Sigmoid colon (tissue), 7 donors: Measurements from ENCODE around the gene HPF1. TPM values are rescaled to one million over a fixed set of nuclear protein-coding genes. Genes with fewer than 3 reads are reported as not detected.
"Not testable (repeated sequence)": the region's sequence is repeated elsewhere in the genome, so short reads cannot be mapped to it uniquely, and the experiment has no call there.

Experiments
- DNase-seq: peaks from one replicate; pipeline ENCODE4 v3.0.0-alpha.2; 2019
- H3K27ac ChIP-seq, 4 donors: fragments of 200-600 bp; sonication (generic); one replicate each; pipeline ENCODE4 v1.5.1; 2016 to 2019; ENCODE audit warnings: mild to moderate bottlenecking in 1 of 4
- H3K27me3 ChIP-seq, 3 donors: fragments of 200-600 bp; sonication (generic); one replicate each; pipeline ENCODE4 v1.5.1; 2019; ENCODE audit warnings: mild to moderate bottlenecking in 1 of 3
- H3K36me3 ChIP-seq, 4 donors: fragments of 200-600 bp; sonication (generic); one replicate each; pipeline ENCODE4 v1.5.1; 2016 to 2019
- H3K4me1 ChIP-seq, 4 donors: fragments of 200-600 bp; sonication (generic); one replicate each; pipeline ENCODE4 v1.5.1; 2017 to 2019
- H3K4me3 ChIP-seq, 4 donors: fragments of 200-600 bp; sonication (generic); one replicate each; pipeline ENCODE4 v1.5.1; 2017 to 2019; ENCODE audit warnings: mild to moderate bottlenecking in 2 of 4, moderate library complexity in 1 of 4
- H3K9me3 ChIP-seq, 4 donors: fragments of 200-600 bp in 3 of 4; sonication (generic) in 3 of 4; one replicate each; pipeline versions ENCODE4 v1.5.1 to v1.6.1; 2013 to 2019
- EP300 ChIP-seq, 4 donors: sonication (generic); formaldehyde crosslinking; IDR thresholded peaks; one replicate each; pipeline ENCODE4 v1.6.1; 2017; ENCODE audit warnings: antibody characterized with exemption in 4 of 4
- POLR2A ChIP-seq, 2 donors: fragments of 450-650 bp; IDR thresholded peaks; one replicate each; pipeline ENCODE4 v1.6.1; 2016; ENCODE audit warnings: antibody characterized with exemption in 2 of 2, mild to moderate bottlenecking in 2 of 2, moderate library complexity in 2 of 2
- POLR2AphosphoS5 ChIP-seq, 4 donors: sonication (generic); formaldehyde crosslinking; IDR thresholded peaks; one replicate each; pipeline ENCODE4 v1.6.1; 2017; ENCODE audit warnings: antibody characterized with exemption in 4 of 4
- WGBS, 2 donors: extraction: QIAGEN DNeasy Blood & Tissue Kit; methylation state at CpG; one replicate each; pipeline ENCODE4 v1.1.7; 2013; 5-methylcytosine and 5-hydroxymethylcytosine counted together
- intact Hi-C: fragments of 100-400 bp; cut with DNase I; formaldehyde crosslinking; loops from one replicate; pipeline ENCODE4 v1.15.1; 2023
- polyA plus RNA-seq, 3 donors: library from polyadenylated mRNA; stranded (reverse); fragments of 200-250 nt; gene quantifications; one replicate each; pipeline ENCODE4 v1.2.3, GENCODE V29; 2013
- total RNA-seq, 4 donors: library from RNA; depleted of rRNA; stranded (reverse); fragments of >200 nt; gene quantifications; one replicate each; pipeline ENCODE4 v1.1.0, GENCODE V29; 2016
- TF ChIP-seq, protein P1 (sequence below), 4 experiments: fragments of 450-650 bp in 3 of 4; fragments of 200-600 bp in 1 of 4; IDR thresholded peaks; one replicate each; pipeline ENCODE4 v1.5.1; 2016 to 2019; ENCODE audit warnings: antibody characterized with exemption in 4 of 4, mild to moderate bottlenecking in 3 of 4, moderate library complexity in 2 of 4
- donor health status: healthy with polysubstance abuse.
- donor health status: Bipolar disorder and iron deficiency.
- donor health status: healthy.

HPF1 gene
- total and polyA plus RNA-seq, 7 donors = 15.7 to 70.3 (median 25.8) TPM

DNA sequence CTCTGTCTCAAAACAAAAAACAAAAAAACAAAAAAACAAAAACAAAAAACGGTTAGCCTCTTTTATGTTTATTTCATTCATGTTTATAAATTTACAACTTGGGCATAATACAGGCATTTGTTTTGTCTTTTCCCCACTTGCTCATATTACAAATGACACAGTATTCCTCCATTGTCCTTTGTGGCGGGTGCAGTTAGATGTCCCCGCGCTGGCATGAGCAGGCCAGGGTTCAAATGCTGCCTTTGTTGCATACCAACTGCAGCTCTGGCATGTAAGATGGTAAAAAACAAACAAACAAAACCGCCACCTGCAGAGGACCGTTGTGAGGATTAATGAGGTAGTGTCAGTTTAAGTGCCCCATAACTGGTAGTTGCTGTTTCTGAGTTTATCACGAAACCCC, 16.1 kb upstream of the HPF1 start:
- Histone ChIP-seq H3K9me3 (no peaks in the 10 kb centered on the region), H3K4me1 (peaks cover 0 to 6% (median 5%) of the 10 kb centered on the region in 4 donors), H3K36me3 (no peaks in the 10 kb centered on the region), H3K27ac (no peak overlapping the region), H3K27me3 (peaks cover 7 to 23% (median 17%) of the 10 kb centered on the region in 3 donors), H3K4me3 (no peak overlapping the region)
- intact Hi-C loops = no loop called here
- WGBS, 2 donors = 67 to 85% methylated on average over 7 of the region's 7 CpGs
- no peak for DNase-seq
- TF ChIP-seq EP300 (IDR thresholded peaks at IDR 0.05) (no peak), POLR2AphosphoS5 (IDR thresholded peaks at IDR 0.05) (no peak), POLR2A (IDR thresholded peaks at IDR 0.05) (no peak)
- TF ChIP-seq, protein P1, sequence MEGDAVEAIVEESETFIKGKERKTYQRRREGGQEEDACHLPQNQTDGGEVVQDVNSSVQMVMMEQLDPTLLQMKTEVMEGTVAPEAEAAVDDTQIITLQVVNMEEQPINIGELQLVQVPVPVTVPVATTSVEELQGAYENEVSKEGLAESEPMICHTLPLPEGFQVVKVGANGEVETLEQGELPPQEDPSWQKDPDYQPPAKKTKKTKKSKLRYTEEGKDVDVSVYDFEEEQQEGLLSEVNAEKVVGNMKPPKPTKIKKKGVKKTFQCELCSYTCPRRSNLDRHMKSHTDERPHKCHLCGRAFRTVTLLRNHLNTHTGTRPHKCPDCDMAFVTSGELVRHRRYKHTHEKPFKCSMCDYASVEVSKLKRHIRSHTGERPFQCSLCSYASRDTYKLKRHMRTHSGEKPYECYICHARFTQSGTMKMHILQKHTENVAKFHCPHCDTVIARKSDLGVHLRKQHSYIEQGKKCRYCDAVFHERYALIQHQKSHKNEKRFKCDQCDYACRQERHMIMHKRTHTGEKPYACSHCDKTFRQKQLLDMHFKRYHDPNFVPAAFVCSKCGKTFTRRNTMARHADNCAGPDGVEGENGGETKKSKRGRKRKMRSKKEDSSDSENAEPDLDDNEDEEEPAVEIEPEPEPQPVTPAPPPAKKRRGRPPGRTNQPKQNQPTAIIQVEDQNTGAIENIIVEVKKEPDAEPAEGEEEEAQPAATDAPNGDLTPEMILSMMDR (IDR thresholded peaks at IDR 0.05) = no peak

DNA sequence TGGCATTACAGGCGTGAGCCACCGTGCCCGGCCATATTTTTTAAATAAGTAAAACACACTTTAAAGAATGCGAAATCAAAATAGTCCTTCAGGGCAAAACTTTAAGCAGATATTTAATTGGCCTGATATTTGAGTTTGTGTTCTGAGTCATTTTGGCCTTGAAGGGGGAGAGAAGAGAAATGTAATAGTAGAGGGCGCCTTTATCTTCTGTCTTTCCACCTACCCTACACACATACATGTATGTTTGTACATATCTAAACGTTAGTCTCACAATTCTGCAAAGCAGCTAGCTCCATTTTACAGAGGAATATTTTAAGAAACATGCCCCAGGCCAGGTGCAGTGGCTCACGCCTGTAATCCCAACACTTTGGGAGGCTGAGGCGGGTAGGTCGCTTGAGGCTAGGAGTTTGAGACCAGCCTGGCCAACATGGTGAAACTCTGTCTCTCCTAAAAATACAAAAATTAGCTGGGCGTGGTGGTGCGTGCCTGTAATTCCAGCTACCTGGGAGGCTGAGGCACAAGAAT, 13.9 kb upstream of the HPF1 start:
- WGBS, 2 donors = 86 to 91% methylated on average over 11 of the region's 11 CpGs
- H3K27ac ChIP-seq = not testable (repeated sequence)

DNA sequence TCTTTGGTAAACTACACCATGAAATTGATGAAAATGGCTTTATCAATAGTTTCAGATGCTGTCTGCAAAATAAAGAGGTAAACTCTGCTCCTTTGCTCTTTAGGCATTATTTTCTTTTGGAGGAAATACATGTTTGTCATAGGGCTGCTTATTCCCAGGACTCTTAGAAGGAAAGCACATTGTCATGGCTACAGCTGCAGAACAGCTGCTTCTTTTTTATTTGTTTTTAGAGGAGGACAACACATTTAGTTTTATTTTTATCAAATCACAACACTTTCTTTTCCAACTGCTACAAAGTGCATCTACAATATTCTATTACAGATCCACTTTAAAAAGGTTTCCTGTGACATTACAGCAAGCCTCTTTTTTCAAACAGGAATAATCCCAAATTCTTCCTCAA, 12.7 kb upstream of the HPF1 start:
- Histone ChIP-seq H3K4me1 (peaks cover 0 to 6% (median 5%) of the 10 kb centered on the region in 4 donors), H3K36me3 (no peaks in the 10 kb centered on the region), H3K27ac (no peak overlapping the region), H3K4me3 (no peak overlapping the region), H3K27me3 (peaks cover 7 to 13% (median 11%) of the 10 kb centered on the region in 3 donors), H3K9me3 (no peaks in the 10 kb centered on the region)
- DNase-seq = no peak
- intact Hi-C loops = no loop called here
- TF ChIP-seq EP300 (IDR thresholded peaks at IDR 0.05) (no peak), POLR2A (IDR thresholded peaks at IDR 0.05) (no peak)

More for the DNA sequence above, 13.9 kb upstream of the HPF1 start:
- H3K4me1 ChIP-seq, intact Hi-C loops, DNase-seq, H3K9me3 ChIP-seq, H3K4me3 ChIP-seq, H3K36me3 ChIP-seq: not testable (repeated sequence)
- peaks cover 7 to 23% (median 17%) of the 10 kb centered on the region in 3 donors for H3K27me3 ChIP-seq

DNA sequence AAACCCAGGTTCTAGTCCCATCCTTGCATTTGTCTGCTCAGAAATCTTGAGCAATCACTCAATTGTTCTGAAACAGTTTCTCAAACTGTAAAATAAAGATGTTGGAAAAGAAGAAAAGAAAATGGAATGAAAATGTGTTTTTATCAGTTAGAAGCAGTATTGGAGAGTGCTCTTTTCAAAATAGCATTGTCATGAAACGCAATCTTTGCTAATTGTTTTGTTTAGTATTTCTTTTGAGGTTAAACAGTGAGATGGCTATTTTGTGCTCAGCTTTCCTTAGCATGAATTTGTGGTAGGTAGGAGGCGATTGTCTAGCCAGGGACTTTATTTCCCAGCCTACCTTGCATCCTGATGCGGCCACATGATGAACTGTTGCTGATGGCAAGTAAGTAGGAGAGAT, 10.6 kb upstream of the HPF1 start:
- TF ChIP-seq EP300 (IDR thresholded peaks at IDR 0.05) = no peak
- TF ChIP-seq POLR2AphosphoS5 (IDR thresholded peaks at IDR 0.05) = no peak
- TF ChIP-seq, protein P1 (IDR thresholded peaks at IDR 0.05) = no peak
- TF ChIP-seq POLR2A (IDR thresholded peaks at IDR 0.05) = no peak
- DNase-seq = no peak
- H3K4me3 ChIP-seq = no peak overlapping the region
- H3K36me3 ChIP-seq = no peaks in the 10 kb centered on the region
- no peaks in the 10 kb centered on the region for H3K9me3 ChIP-seq
- H3K27ac ChIP-seq = no peak overlapping the region
- WGBS, 2 donors = 92 to 94% methylated on average over 3 of the region's 3 CpGs
- no peaks in the 10 kb centered on the region for H3K4me1 ChIP-seq
- intact Hi-C loops = no loop called here
- no peaks in the 10 kb centered on the region for H3K27me3 ChIP-seq

DNA sequence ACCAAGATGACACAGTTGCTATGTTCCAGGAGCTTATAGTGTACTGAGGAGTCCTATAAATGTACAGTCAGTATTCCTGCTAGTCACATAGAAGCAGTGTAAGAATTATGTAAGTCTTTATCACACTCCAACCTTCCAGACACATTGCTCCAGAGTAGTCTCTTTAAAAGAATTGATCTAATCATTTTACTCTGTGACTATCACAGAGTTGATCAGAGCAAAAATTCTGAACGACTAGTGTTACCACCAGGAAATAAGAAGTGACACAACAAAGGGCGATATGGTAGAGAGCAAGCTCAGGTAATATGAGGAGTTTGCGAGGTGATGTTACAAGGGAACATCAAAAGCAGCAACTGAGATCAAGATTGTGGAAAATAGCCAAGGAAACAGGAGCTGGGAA, 9.0 kb upstream of the HPF1 start:
- no peak for DNase-seq
- Histone ChIP-seq H3K27ac (no peak overlapping the region), H3K27me3 (no peaks in the 10 kb centered on the region), H3K9me3 (no peaks in the 10 kb centered on the region), H3K4me3 (no peak overlapping the region), H3K36me3 (no peaks in the 10 kb centered on the region), H3K4me1 (no peaks in the 10 kb centered on the region)
- 69 to 83% methylated on average over 3 of the region's 3 CpGs for WGBS, 2 donors
- TF ChIP-seq EP300 (IDR thresholded peaks at IDR 0.05) = no peak
- no peak for TF ChIP-seq POLR2A (IDR thresholded peaks at IDR 0.05)
- TF ChIP-seq, protein P1 (IDR thresholded peaks at IDR 0.05) = no peak
- no peak for TF ChIP-seq POLR2AphosphoS5 (IDR thresholded peaks at IDR 0.05)
- intact Hi-C loops = no loop called here

DNA sequence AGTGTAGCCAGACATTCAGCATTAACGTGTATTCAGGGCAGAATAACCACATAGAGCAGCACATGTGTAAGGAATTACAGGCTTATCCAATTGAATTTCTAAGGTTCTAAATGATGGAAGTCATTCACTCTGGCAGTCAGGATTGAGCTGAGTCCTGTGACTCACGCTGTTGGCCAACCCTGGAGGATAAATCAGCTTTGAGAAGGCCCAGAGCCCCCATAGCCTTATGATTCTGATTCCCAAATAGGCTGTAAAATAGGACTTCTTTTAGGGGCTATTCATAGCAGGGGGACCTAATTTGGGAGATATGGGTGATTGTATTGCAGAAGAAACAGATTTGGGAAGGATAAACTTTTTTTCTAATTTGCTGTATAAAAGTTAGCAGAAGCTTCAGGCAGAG, 8.1 kb upstream of the HPF1 start:
- TF ChIP-seq POLR2AphosphoS5 (IDR thresholded peaks at IDR 0.05) (no peak), EP300 (IDR thresholded peaks at IDR 0.05) (no peak), POLR2A (IDR thresholded peaks at IDR 0.05) (no peak)
- TF ChIP-seq, protein P1 (IDR thresholded peaks at IDR 0.05) = no peak
- H3K36me3 ChIP-seq = no peaks in the 10 kb centered on the region
- H3K27me3 ChIP-seq = no peaks in the 10 kb centered on the region
- no peaks in the 10 kb centered on the region for H3K9me3 ChIP-seq
- H3K27ac ChIP-seq = no peak overlapping the region
- WGBS, 2 donors = 90 to 91% methylated on average over 2 of the region's 2 CpGs
- no peak overlapping the region for H3K4me3 ChIP-seq
- DNase-seq = no peak
- no peaks in the 10 kb centered on the region for H3K4me1 ChIP-seq
- intact Hi-C loops = no loop called here
